K562 (cell line): ENCODE measurements around the gene CEP192. TPM values are rescaled to one million over a fixed set of nuclear protein-coding genes. Genes with fewer than 3 reads are reported as not detected.

Experiments used
- CAMTA2 ChIP-seq: fragments of 250-450 bp; sonication (Bioruptor Pico); conservative IDR thresholded peaks from 2 replicates; pipeline ENCODE4 v1.5.1; 2022
- EGR1 ChIP-seq: fragments of 450-650 bp; conservative IDR thresholded peaks from 2 replicates; pipeline ENCODE4 v1.6.1; 2017; ENCODE audit warnings: mild to moderate bottlenecking
- GABPB1 ChIP-seq: sonication (generic); formaldehyde crosslinking; IDR thresholded peaks from 2 replicates; pipeline ENCODE4 v1.8.0; 2022; ENCODE audit warnings: mild to moderate bottlenecking, missing genetic modification reagents
- NONO ChIP-seq, 2 experiments: fragments of 200-400 bp in 1 of 2; fragments of 450-650 bp in 1 of 2; formaldehyde crosslinking in 1 of 2; IDR thresholded peaks; 2 replicates each; pipeline ENCODE4 v1.6.1; 2017; ENCODE audit warnings: low read depth in 2 of 2, mild to moderate bottlenecking in 2 of 2, moderate library complexity in 2 of 2, low read length in 1 of 2
- NRF1 ChIP-seq, 2 experiments: fragments of 450-650 bp; IDR thresholded peaks in 1 of 2; conservative IDR thresholded peaks in 1 of 2; 2 replicates each; pipeline ENCODE4 v1.6.1; 2014; ENCODE audit warnings: mild to moderate bottlenecking in 2 of 2
- PRPF4 ChIP-seq: fragments of 200-400 bp; formaldehyde crosslinking; IDR thresholded peaks from one replicate; pipeline ENCODE4 v1.6.1; 2017; ENCODE audit warnings: low read length, low read depth, mild to moderate bottlenecking; ENCODE audit not compliant: insufficient read depth, poor library complexity, severe bottlenecking
- RBM14 ChIP-seq: fragments of 200-400 bp; formaldehyde crosslinking; IDR thresholded peaks from 2 replicates; pipeline ENCODE4 v1.6.1; 2018; ENCODE audit warnings: low read depth, mild to moderate bottlenecking, low read length, moderate library complexity, borderline replicate concordance; ENCODE audit not compliant: insufficient read depth
- SUPT5H ChIP-seq: fragments of 450-650 bp; IDR thresholded peaks from 2 replicates; pipeline ENCODE4 v1.6.1; 2016
- XRCC5 ChIP-seq: fragments of 200-400 bp; formaldehyde crosslinking; IDR thresholded peaks from 2 replicates; pipeline ENCODE4 v1.6.1; 2017; ENCODE audit warnings: low read depth, mild to moderate bottlenecking, low read length
- ZNF583 ChIP-seq: fragments of 250-450 bp; sonication (Bioruptor Pico); IDR thresholded peaks from 2 replicates; pipeline ENCODE4 v1.4.0; 2020
- ZNF589 ChIP-seq: fragments of 200-800 bp; sonication (Bioruptor generic); IDR thresholded peaks from 2 replicates; pipeline ENCODE4 v1.6.1; 2016; ENCODE audit warnings: low read depth, missing genetic modification characterization, missing compliant biosample characterization
- polyA plus RNA-seq, 8 experiments: library from polyadenylated mRNA; depleted of rRNA in 4 of 8; stranded (reverse) in 5 of 8; unstranded in 3 of 8; fragments of >200 nt; fragmentation: Nextera tagmentation in 2 of 8; fragmentation: Illumina TruSeq in 1 of 8; extraction: Ambion mirVana in 2 of 8; extraction: Trizol in 1 of 8; gene quantifications; 2 replicates each; pipeline versions ENCODE4 v1.2.1 to v1.2.3, GENCODE V29; 2011 to 2014; ENCODE audit warnings: inconsistent platforms in 1 of 8, missing spikeins in 1 of 8
- total RNA-seq, 7 experiments: library from RNA; depleted of rRNA in 6 of 7; stranded (reverse); fragments of >200 nt in 6 of 7; fragmentation: Illumina TruSeq in 2 of 7; extraction: Trizol in 2 of 7; gene quantifications; 2 replicates each; pipeline versions ENCODE4 v1.2.1 to v1.2.3, GENCODE V29; 2011 to 2021; ENCODE audit warnings: low replicate concordance in 1 of 7
- TF ChIP-seq, protein P1 (sequence below): sonication (generic); formaldehyde crosslinking; IDR thresholded peaks from 2 replicates; pipeline ENCODE4 v1.8.0; 2022; ENCODE audit warnings: mild to moderate bottlenecking, missing genetic modification reagents
- TF ChIP-seq, protein P2 (sequence below): fragments of 450-650 bp; formaldehyde crosslinking; IDR thresholded peaks from 2 replicates; pipeline ENCODE4 v1.4.0; 2022; ENCODE audit warnings: missing genetic modification characterization
- TF ChIP-seq, protein P3 (sequence below): fragments of 450-650 bp; conservative IDR thresholded peaks from 2 replicates; pipeline ENCODE4 v1.6.1; 2016; ENCODE audit warnings: missing genetic modification characterization, low read depth, mild to moderate bottlenecking, missing compliant biosample characterization, moderate library complexity
- TF ChIP-seq, protein P4 (sequence below): sonication (generic); formaldehyde crosslinking; IDR thresholded peaks from 2 replicates; pipeline ENCODE4 v1.8.0; 2022; ENCODE audit warnings: mild to moderate bottlenecking, missing genetic modification reagents
- TF ChIP-seq, protein P5 (sequence below): fragments of 450-650 bp; IDR thresholded peaks from 2 replicates; pipeline ENCODE4 v1.7.1; 2018; ENCODE audit warnings: mild to moderate bottlenecking, low read depth; ENCODE audit not compliant: partially characterized antibody

The CEP192 gene
- total and polyA plus RNA-seq, 9 of the 15 experiments (the other 6 are each of a cell fraction or from before 2014, with no cell fraction given): 14.4 to 54.4 (median 35.8) TPM

DNA sequence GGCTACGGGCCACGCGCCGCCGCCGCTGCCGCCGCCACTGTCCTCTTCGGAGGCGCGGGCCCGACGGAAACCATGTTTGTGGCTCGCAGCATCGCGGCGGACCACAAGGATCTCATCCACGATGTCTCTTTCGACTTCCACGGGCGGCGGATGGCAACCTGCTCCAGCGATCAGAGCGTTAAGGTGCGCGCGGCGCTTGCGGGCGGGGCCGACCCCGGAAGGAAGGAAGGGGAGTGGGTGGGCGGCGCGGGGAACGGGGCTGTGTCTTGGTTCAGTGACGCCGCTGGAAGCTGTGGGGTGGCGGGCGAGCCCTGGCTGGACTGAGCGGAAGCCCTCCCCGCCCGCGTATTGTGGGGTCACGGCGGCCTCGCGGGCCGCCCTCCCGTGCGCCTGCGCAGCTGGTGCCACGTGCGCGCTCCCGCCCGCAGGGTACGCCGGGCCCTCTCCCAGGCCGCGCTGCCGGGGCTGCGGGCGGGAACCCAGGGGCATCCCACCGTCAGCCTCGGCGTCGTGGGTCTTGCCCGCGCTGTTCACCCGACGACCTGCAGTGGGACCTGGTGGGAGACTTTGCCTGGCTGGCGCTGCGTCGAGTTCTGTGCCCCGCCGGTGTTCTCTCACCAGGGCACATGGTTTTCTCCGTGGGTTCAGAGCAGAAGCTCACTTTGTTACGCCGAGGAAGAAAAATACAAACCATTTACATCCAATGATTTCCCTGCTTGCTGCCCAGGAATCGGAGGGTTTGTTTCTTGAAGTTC, 42.9 kb upstream of the CEP192 start (continued):
- TF ChIP-seq, protein P1, sequence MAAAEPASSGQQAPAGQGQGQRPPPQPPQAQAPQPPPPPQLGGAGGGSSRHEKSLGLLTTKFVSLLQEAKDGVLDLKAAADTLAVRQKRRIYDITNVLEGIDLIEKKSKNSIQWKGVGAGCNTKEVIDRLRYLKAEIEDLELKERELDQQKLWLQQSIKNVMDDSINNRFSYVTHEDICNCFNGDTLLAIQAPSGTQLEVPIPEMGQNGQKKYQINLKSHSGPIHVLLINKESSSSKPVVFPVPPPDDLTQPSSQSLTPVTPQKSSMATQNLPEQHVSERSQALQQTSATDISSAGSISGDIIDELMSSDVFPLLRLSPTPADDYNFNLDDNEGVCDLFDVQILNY (CRISPR knock-in tag): 0 out of 2 replicates have a peak, but pooled peaks have one; percentile 62
- no peak for TF ChIP-seq RBM14
- TF ChIP-seq ZNF583 (CRISPR knock-in tag): peak; percentile 86
- TF ChIP-seq, protein P2, sequence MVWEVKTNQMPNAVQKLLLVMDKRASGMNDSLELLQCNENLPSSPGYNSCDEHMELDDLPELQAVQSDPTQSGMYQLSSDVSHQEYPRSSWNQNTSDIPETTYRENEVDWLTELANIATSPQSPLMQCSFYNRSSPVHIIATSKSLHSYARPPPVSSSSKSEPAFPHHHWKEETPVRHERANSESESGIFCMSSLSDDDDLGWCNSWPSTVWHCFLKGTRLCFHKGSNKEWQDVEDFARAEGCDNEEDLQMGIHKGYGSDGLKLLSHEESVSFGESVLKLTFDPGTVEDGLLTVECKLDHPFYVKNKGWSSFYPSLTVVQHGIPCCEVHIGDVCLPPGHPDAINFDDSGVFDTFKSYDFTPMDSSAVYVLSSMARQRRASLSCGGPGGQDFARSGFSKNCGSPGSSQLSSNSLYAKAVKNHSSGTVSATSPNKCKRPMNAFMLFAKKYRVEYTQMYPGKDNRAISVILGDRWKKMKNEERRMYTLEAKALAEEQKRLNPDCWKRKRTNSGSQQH (CRISPR knock-in tag): no peak
- 0 out of 2 replicates have a peak, but pooled peaks have one; percentile 17 for TF ChIP-seq XRCC5
- TF ChIP-seq SUPT5H: peak; percentile 94
- TF ChIP-seq, protein P3, sequence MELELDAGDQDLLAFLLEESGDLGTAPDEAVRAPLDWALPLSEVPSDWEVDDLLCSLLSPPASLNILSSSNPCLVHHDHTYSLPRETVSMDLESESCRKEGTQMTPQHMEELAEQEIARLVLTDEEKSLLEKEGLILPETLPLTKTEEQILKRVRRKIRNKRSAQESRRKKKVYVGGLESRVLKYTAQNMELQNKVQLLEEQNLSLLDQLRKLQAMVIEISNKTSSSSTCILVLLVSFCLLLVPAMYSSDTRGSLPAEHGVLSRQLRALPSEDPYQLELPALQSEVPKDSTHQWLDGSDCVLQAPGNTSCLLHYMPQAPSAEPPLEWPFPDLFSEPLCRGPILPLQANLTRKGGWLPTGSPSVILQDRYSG (tag): peak; percentile 86
- peak; percentile 91; the same call in 1 of the 2 replicates for TF ChIP-seq CAMTA2 (CRISPR knock-in tag)
- peak; percentile 31 for TF ChIP-seq PRPF4
- peak; percentile 94 for TF ChIP-seq EGR1
- peak; percentile 89 for TF ChIP-seq ZNF589 (CRISPR knock-in tag)
- peak; percentile 79 for TF ChIP-seq GABPB1 (CRISPR knock-in tag)
- peak; percentile 96 for TF ChIP-seq NRF1 (conservative IDR thresholded peaks at IDR 0.05 in 1 of 2, IDR thresholded peaks at IDR 0.05 in 1 of 2)
- TF ChIP-seq, protein P4, sequence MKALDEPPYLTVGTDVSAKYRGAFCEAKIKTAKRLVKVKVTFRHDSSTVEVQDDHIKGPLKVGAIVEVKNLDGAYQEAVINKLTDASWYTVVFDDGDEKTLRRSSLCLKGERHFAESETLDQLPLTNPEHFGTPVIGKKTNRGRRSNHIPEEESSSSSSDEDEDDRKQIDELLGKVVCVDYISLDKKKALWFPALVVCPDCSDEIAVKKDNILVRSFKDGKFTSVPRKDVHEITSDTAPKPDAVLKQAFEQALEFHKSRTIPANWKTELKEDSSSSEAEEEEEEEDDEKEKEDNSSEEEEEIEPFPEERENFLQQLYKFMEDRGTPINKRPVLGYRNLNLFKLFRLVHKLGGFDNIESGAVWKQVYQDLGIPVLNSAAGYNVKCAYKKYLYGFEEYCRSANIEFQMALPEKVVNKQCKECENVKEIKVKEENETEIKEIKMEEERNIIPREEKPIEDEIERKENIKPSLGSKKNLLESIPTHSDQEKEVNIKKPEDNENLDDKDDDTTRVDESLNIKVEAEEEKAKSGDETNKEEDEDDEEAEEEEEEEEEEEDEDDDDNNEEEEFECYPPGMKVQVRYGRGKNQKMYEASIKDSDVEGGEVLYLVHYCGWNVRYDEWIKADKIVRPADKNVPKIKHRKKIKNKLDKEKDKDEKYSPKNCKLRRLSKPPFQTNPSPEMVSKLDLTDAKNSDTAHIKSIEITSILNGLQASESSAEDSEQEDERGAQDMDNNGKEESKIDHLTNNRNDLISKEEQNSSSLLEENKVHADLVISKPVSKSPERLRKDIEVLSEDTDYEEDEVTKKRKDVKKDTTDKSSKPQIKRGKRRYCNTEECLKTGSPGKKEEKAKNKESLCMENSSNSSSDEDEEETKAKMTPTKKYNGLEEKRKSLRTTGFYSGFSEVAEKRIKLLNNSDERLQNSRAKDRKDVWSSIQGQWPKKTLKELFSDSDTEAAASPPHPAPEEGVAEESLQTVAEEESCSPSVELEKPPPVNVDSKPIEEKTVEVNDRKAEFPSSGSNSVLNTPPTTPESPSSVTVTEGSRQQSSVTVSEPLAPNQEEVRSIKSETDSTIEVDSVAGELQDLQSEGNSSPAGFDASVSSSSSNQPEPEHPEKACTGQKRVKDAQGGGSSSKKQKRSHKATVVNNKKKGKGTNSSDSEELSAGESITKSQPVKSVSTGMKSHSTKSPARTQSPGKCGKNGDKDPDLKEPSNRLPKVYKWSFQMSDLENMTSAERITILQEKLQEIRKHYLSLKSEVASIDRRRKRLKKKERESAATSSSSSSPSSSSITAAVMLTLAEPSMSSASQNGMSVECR: peak; percentile 94
- TF ChIP-seq, protein P5, sequence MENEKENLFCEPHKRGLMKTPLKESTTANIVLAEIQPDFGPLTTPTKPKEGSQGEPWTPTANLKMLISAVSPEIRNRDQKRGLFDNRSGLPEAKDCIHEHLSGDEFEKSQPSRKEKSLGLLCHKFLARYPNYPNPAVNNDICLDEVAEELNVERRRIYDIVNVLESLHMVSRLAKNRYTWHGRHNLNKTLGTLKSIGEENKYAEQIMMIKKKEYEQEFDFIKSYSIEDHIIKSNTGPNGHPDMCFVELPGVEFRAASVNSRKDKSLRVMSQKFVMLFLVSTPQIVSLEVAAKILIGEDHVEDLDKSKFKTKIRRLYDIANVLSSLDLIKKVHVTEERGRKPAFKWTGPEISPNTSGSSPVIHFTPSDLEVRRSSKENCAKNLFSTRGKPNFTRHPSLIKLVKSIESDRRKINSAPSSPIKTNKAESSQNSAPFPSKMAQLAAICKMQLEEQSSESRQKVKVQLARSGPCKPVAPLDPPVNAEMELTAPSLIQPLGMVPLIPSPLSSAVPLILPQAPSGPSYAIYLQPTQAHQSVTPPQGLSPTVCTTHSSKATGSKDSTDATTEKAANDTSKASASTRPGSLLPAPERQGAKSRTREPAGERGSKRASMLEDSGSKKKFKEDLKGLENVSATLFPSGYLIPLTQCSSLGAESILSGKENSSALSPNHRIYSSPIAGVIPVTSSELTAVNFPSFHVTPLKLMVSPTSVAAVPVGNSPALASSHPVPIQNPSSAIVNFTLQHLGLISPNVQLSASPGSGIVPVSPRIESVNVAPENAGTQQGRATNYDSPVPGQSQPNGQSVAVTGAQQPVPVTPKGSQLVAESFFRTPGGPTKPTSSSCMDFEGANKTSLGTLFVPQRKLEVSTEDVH: peak; percentile 26
- TF ChIP-seq NONO (IDR thresholded peaks at IDR 0.05; ENCODE audit: low read depth in 2 of 2, low read length in 1 of 2): peak; percentile 63 to 78; a peak in 3 of 4 replicates
